GM12878 (cell line): ENCODE data around the gene PDE6A. TPM values are rescaled to one million over a fixed set of nuclear protein-coding genes. Genes with fewer than 3 reads are reported as not detected.

Source experiments
- ATAC-seq: fragments of 200-7000 bp; cut with Tn5 transposase; 3 replicates; pipeline ENCODE4 v1.9.1; 2020; ENCODE audit warnings: mild to moderate bottlenecking, moderate library complexity
- BruUV-seq: library from RNA; stranded (reverse); fragments of 400-500 nt; replicated peaks from 2 replicates; lab custom pipeline; 2021; lab: Mats Ljungman, UMichigan
- CTCF ChIA-PET: fragments of 300-600 bp; sonication (Branson Sonifier 250); formaldehyde crosslinking; extraction: SDS; loops from one replicate; lab custom pipeline; 2021; ENCODE audit warnings: inconsistent platforms; lab: Yijun Ruan, JAX
- POLR2A ChIA-PET: fragments of 350-600 bp; formaldehyde crosslinking; extraction: SDS; loops from one replicate; lab custom pipeline; 2021; ENCODE audit warnings: inconsistent platforms; lab: Charles Lee
- RAD21 ChIA-PET: fragments of 300-600 bp; sonication (Branson Sonifier 250); formaldehyde crosslinking; loops from one replicate; lab custom pipeline; 2023; ENCODE audit warnings: antibody characterized with exemption; ENCODE audit not compliant: unreplicated experiment; lab: Charles Lee
- SMC1A ChIA-PET: fragments of 300-600 bp; sonication (Branson Sonifier 250); formaldehyde crosslinking; loops from one replicate; lab custom pipeline; 2023; ENCODE audit not compliant: unreplicated experiment, uncharacterized antibody; lab: Charles Lee
- DNase-seq: peaks from one replicate; pipeline ENCODE4 v3.0.0-alpha.2; 2011; ENCODE audit warnings: low read depth, low spot score
- FAIRE-seq: peaks from 3 replicates; lab custom pipeline; 2011; peaks lifted over from hg19 to GRCh38; lab: Jason Lieb, UNC
- H2AFZ ChIP-seq: 2 replicates; pipeline ENCODE4 v1.6.0; 2011; ENCODE audit warnings: low read depth, low read length, control low read depth; ENCODE audit not compliant: control insufficient read depth
- H3K27ac ChIP-seq: 2 replicates; pipeline ENCODE4 v1.5.1; 2011; ENCODE audit warnings: control low read depth; ENCODE audit not compliant: control insufficient read depth, insufficient read depth
- H3K27me3 ChIP-seq, 2 experiments: replicated peaks in 1 of 2; 2 replicates each; pipeline versions ENCODE4 v1.6.0 to v1.6.1; 2011; ENCODE audit warnings: low read length in 1 of 2; ENCODE audit not compliant: control insufficient read depth in 2 of 2, insufficient read depth in 2 of 2
- H3K36me3 ChIP-seq, 2 experiments: 2 replicates each; pipeline ENCODE4 v1.5.1; 2011; ENCODE audit warnings: low read length in 1 of 2; ENCODE audit not compliant: control insufficient read depth in 2 of 2, insufficient read depth in 2 of 2
- H3K4me1 ChIP-seq: 2 replicates; pipeline ENCODE4 v1.6.1; 2011; ENCODE audit warnings: mild to moderate bottlenecking, low read length, moderate library complexity, mixed read lengths; ENCODE audit not compliant: control insufficient read depth, insufficient read depth
- H3K4me2 ChIP-seq: 2 replicates; pipeline ENCODE4 v1.6.0; 2011; ENCODE audit warnings: control low read depth; ENCODE audit not compliant: control insufficient read depth, insufficient read depth
- H3K4me3 ChIP-seq: fragments of 200-600 bp; sonication (generic); 2 replicates; pipeline ENCODE4 v1.5.1; 2016
- H3K79me2 ChIP-seq: 2 replicates; pipeline ENCODE4 v1.6.0; 2011; ENCODE audit warnings: low read length; ENCODE audit not compliant: control insufficient read depth, insufficient read depth
- H3K9ac ChIP-seq: 2 replicates; pipeline ENCODE4 v1.8.0; 2011; ENCODE audit warnings: low read length, control low read depth, mixed read lengths; ENCODE audit not compliant: control insufficient read depth, insufficient read depth
- H3K9me3 ChIP-seq: replicated peaks from 3 replicates; pipeline ENCODE4 v1.5.1; 2011; ENCODE audit warnings: mild to moderate bottlenecking, low read length; ENCODE audit not compliant: control insufficient read depth, insufficient read depth
- H4K20me1 ChIP-seq: 2 replicates; pipeline ENCODE4 v1.6.0; 2011; ENCODE audit not compliant: control insufficient read depth, insufficient read depth
- BACH1 ChIP-seq: fragments of 450-650 bp; IDR thresholded peaks from 2 replicates; pipeline ENCODE4 v1.6.1; 2017; ENCODE audit warnings: mild to moderate bottlenecking, borderline replicate concordance
- BCLAF1 ChIP-seq: fragments of 450-650 bp; IDR thresholded peaks from 2 replicates; pipeline ENCODE4 v1.6.1; 2017; ENCODE audit warnings: antibody characterized with exemption, mild to moderate bottlenecking, moderate library complexity
- BRCA1 ChIP-seq: IDR thresholded peaks from 2 replicates; pipeline ENCODE4 v1.6.1; 2011; ENCODE audit warnings: low read depth, low read length, improper control_type of control experiment
- CREB1 ChIP-seq: IDR thresholded peaks from 2 replicates; pipeline ENCODE4 v1.6.1; 2012; ENCODE audit warnings: low read depth, mild to moderate bottlenecking, inconsistent platforms
- EP300 ChIP-seq, 2 experiments: fragments of 150-350 bp in 1 of 2; IDR thresholded peaks; 2 replicates each; pipeline ENCODE4 v1.6.1; 2011 to 2012; ENCODE audit warnings: low read depth in 2 of 2, low read length in 2 of 2, borderline replicate concordance in 1 of 2, improper control_type of control experiment in 1 of 2, inconsistent platforms in 1 of 2; ENCODE audit not compliant: control insufficient read depth in 1 of 2
- EZH2 ChIP-seq: IDR thresholded peaks from 2 replicates; pipeline ENCODE4 v1.6.1; 2012; ENCODE audit warnings: low read depth, mild to moderate bottlenecking, control low read depth, inconsistent platforms, low read length, borderline replicate concordance; ENCODE audit not compliant: control insufficient read depth
- HDAC2 ChIP-seq: fragments of 200-600 bp; sonication (generic); IDR thresholded peaks from 2 replicates; pipeline ENCODE4 v1.6.1; 2017
- HDGF ChIP-seq: fragments of 450-650 bp; IDR thresholded peaks from 2 replicates; pipeline ENCODE4 v1.6.1; 2016; ENCODE audit warnings: antibody characterized with exemption
- MTA3 ChIP-seq: IDR thresholded peaks from 2 replicates; pipeline ENCODE4 v1.6.1; 2012; ENCODE audit warnings: low read length, inconsistent platforms, borderline replicate concordance
- MXI1 ChIP-seq: fragments of 150-350 bp; IDR thresholded peaks from 2 replicates; pipeline ENCODE4 v1.6.1; 2011; ENCODE audit warnings: low read depth, mild to moderate bottlenecking, inconsistent platforms, low read length, improper control_type of control experiment
- NFXL1 ChIP-seq: fragments of 450-650 bp; IDR thresholded peaks from 2 replicates; pipeline ENCODE4 v1.6.1; 2017; ENCODE audit warnings: antibody characterized with exemption, mild to moderate bottlenecking, borderline replicate concordance
- PML ChIP-seq: IDR thresholded peaks from 2 replicates; pipeline ENCODE4 v1.6.1; 2012; ENCODE audit warnings: low read length, inconsistent platforms
- SMAD5 ChIP-seq: IDR thresholded peaks from 2 replicates; pipeline ENCODE4 v1.6.1; 2016; ENCODE audit warnings: antibody characterized with exemption, low read depth
- SP1 ChIP-seq: IDR thresholded peaks from one replicate; pipeline ENCODE4 v1.6.1; 2011; ENCODE audit warnings: low read depth, low read length
- ZNF384 ChIP-seq: IDR thresholded peaks from 2 replicates; pipeline ENCODE4 v1.6.1; 2012; ENCODE audit warnings: low read depth, mild to moderate bottlenecking, low read length, improper control_type of control experiment, borderline replicate concordance
- WGBS: methylation state at CpG from one replicate; pipeline ENCODE4 v1.1.6; 2016; ENCODE audit warnings: low lambda C conversion rate; ENCODE audit not compliant: insufficient replicate concordance, insufficient coverage; ENCODE audit errors: missing lambda C conversion rate; 5-methylcytosine and 5-hydroxymethylcytosine counted together
- in situ Hi-C: fragments of 300-500 bp; cut with MboI; formaldehyde crosslinking; loops from 9 replicates; pipeline ENCODE4 v1.14.3; 2018; ENCODE audit warnings: mixed read lengths
- intact Hi-C: fragments of 100-400 bp; cut with micrococcal nuclease; formaldehyde crosslinking; loops from one replicate; pipeline ENCODE4 v1.14.2; 2022; ENCODE audit not compliant: unreplicated experiment
- polyA plus RNA-seq, 11 experiments: library from polyadenylated mRNA; depleted of rRNA in 4 of 11; unstranded in 6 of 11; stranded (reverse) in 5 of 11; fragments of >200 nt; fragmentation: Nextera tagmentation in 4 of 11; fragmentation: Illumina TruSeq in 1 of 11; extraction: Ambion mirVana in 4 of 11; extraction: Trizol in 1 of 11; gene quantifications; 1 replicate in 1 of 11; 2 replicates in 10 of 11; pipeline versions ENCODE4 v1.2.1 to v1.2.3, GENCODE V29; 2011 to 2016; ENCODE audit warnings: inconsistent platforms in 2 of 11, missing spikeins in 2 of 11, low read depth in 1 of 11
- total RNA-seq, 4 experiments: library from RNA; depleted of rRNA in 3 of 4; stranded (reverse); fragments of >200 nt in 3 of 4; fragmentation: Illumina TruSeq in 1 of 4; extraction: Trizol in 1 of 4; gene quantifications; 2 replicates each; pipeline versions ENCODE4 v1.2.1 to v1.2.3, GENCODE V29; 2013 to 2021

Gene PDE6A
- total and polyA plus RNA-seq, 10 of the 15 experiments (the other 5 are each of a cell fraction or from before 2014, with no cell fraction given), result 0.05 to 0.26 TPM; not detected in 8

- WGBS, result 96% methylated on average over 3 of the region's 3 CpGs
- H3K27me3 ChIP-seq, result no peaks in the 10 kb centered on the region
- peak; percentile 62 for ATAC-seq
- no peak overlapping the region for H3K4me3 ChIP-seq
- no peak for TF ChIP-seq ZNF384
- no peak for TF ChIP-seq BCLAF1
- no peak for TF ChIP-seq SMAD5
- TF ChIP-seq SP1, result no peak
- no peak for TF ChIP-seq EP300 (IDR thresholded peaks at IDR 0.05; ENCODE audit: borderline replicate concordance in 1 of 2, control insufficient read depth in 1 of 2, low read depth in 2 of 2, low read length in 2 of 2)
- TF ChIP-seq PML, result no peak
- no peak for TF ChIP-seq MTA3
- no peak for TF ChIP-seq CREB1
- no peak for TF ChIP-seq BRCA1
- no peak for TF ChIP-seq MXI1
- no peak for TF ChIP-seq HDAC2
- TF ChIP-seq BACH1, result no peak
- no peak for TF ChIP-seq NFXL1
- TF ChIP-seq HDGF, result no peak
- no peak for TF ChIP-seq EZH2
- TF ChIP-seq, all 136 proteins: peak for 0
- no peak for DNase-seq
- Histone ChIP-seq H3K4me2 (peak overlapping the region; percentile 17; the same call in 1 of the 2 replicates), H4K20me1 (no peaks in the 10 kb centered on the region), H3K9me3 (no peaks in the 10 kb centered on the region), H3K9ac (no peak overlapping the region), H3K36me3 (peaks cover 11 to 14% of the 10 kb centered on the region in 2 experiments; a peak in 2 of 4 replicates), H2AFZ (no peak overlapping the region), H3K79me2 (peaks cover 39% of the 10 kb centered on the region), H3K27ac (peak overlapping the region; percentile 55), H3K4me1 (peaks cover 29% of the 10 kb centered on the region)
- ChIA-PET SMC1A (interaction anchor here (0.6 to 23.9 kb wide), 12 partner anchors 9 to 144 kb away, joined by 3 to 329 read pairs (median 4); no protein-coding TSS in a partner anchor), RAD21 (interaction anchor here (0.7 to 2.4 kb wide), 14 partner anchors 8 to 193 kb away, joined by 3 to 13 read pairs (median 4); partner anchors contain the start of gene PPARGC1B), POLR2A (interaction anchor here (0.7 to 2.9 kb wide), 10 partner anchors 9 to 147 kb away, joined by 3 to 9 read pairs (median 4); no protein-coding TSS in a partner anchor), CTCF (interaction anchor here (0.8 to 3.1 kb wide), 11 partner anchors 9 to 155 kb away, joined by 3 to 19 read pairs (median 6); no protein-coding TSS in a partner anchor)
- in situ Hi-C loops, result no loop called here
- intact Hi-C loops, result no loop called here
- no TSS peak for BruUV-seq
- no peak for FAIRE-seq
These were observed 133.1 kb downstream of the PDE6A start for GRCh38 chr5:149811453-149811852.
